GM08714 (cell line): ENCODE data around the gene COX6B1.
"Not testable (repeated sequence)": the region's sequence is repeated elsewhere in the genome, so short reads cannot be mapped to it uniquely, and the experiment has no call there.

Experiments used
- H3K4me3 ChIP-seq: fragments of 200-500 bp; sonication (Bioruptor generic); 2 replicates; pipeline ENCODE4 v1.5.1; 2014; ENCODE audit warnings: mild to moderate bottlenecking, low read length, inconsistent platforms
- ZNF274 ChIP-seq: IDR thresholded peaks from 2 replicates; pipeline ENCODE4 v1.6.1; 2012; ENCODE audit warnings: mild to moderate bottlenecking, low read depth, low read length

The COX6B1 gene

GRCh38 chr19:35666251-35666913 is 18.3 kb downstream of the COX6B1 start, which contains the start of gene UPK1A:
TSS of gene UPK1A (plus strand) at chr19:35666517. CDS start at chr19:35666813, 296 bp downstream.
- TF ChIP-seq ZNF274, result no peak
- H3K4me3 ChIP-seq, result no peak within 1 kb of the TSS

DNA sequence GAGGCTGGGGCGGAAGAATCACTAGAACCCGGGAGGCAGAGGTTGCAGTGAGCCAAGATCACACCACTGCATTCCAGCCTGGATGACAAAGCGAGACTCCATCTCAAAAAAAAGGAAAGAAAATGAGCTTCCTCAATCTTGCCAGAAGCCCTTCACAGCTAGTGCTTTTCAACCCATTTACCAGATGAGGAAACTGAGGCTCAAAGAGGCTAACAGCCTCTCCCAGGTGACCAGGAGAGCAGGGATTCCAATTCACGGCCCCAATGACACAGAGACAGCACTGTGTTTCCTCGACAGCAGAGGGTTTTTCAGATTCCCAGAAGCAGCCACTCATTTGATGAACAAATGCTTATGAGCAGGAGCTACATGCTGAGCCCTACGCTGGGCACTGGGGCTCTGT is 21.4 kb downstream of the COX6B1 start:
- H3K4me3 ChIP-seq, result no peak overlapping the region
- TF ChIP-seq ZNF274, result no peak

DNA sequence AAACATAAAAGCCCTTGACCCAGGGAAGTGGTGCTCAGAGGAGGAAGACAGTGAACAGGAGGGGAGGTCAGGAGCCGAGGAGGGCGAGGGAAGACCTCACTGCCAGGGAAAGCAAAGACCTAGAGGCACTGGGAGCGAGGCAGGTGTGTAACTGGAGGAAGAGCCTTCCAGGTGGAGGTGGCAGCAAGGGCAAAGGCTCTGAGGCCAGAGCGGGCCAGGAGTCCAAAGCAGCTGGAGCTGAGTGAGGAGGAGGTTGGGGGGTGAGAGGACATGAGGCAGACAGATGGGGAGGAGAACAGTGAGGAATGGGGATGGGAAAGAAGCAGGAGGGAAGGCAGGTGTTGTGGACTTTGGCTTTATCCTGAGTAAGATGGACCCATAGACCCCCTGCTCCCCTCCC is 21.9 kb downstream of the COX6B1 start:
- no peak for TF ChIP-seq ZNF274
- no peak overlapping the region for H3K4me3 ChIP-seq

DNA sequence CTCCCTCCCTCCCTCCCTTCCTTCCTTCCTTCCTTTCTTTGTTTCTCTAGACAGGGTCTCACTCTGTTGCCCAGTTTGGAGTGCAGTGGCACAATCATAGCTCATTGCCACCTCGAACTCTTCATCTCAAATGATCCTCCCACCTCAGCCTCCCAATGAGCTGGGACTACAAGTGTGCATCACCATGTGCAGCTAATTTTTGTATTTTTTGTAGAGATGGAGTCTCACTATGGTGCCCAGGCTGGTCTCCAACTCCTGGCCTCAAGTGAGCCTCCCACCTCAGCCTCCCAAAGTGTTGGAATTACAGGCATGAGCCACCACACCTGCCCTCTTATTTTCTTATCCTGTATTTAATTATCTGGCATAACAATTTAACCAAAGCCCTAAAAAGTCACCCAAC is 22.6 kb downstream of the COX6B1 start:
- H3K4me3 ChIP-seq, result no peak overlapping the region
- no peak for TF ChIP-seq ZNF274

DNA sequence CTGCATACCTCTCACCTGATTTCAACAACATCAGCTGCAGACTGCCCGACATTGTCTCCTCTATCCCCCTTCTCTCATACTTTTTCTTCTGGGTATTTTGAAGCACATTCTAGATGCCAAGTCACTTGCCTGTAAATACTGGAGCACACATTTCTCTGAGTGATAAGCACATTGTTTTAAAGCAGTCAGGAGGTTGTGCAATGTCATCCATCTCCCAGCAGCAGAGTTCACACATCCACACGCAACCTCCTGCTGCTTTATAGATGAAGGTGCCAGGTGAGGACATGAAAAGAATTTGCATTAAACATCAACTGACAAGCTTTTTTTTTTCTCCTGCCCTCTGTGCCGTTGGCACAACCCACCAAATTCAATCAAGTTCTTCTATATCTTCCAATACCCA is 23.7 kb downstream of the COX6B1 start:
- no peak for TF ChIP-seq ZNF274
- no peak overlapping the region for H3K4me3 ChIP-seq

GRCh38 chr19:35673121-35673804 is 25.1 kb downstream of the COX6B1 start:
- H3K4me3 ChIP-seq, result peak overlapping the region; percentile 20; the same call in 1 of the 2 replicates
- TF ChIP-seq ZNF274, result no peak

GRCh38 chr19:35675589-35676140 is 27.5 kb downstream of the COX6B1 start:
- TF ChIP-seq ZNF274, result no peak
- no peak overlapping the region for H3K4me3 ChIP-seq

GRCh38 chr19:35689836-35690235 is 41.7 kb downstream of the COX6B1 start:
- no peak overlapping the region for H3K4me3 ChIP-seq
- no peak for TF ChIP-seq ZNF274

DNA sequence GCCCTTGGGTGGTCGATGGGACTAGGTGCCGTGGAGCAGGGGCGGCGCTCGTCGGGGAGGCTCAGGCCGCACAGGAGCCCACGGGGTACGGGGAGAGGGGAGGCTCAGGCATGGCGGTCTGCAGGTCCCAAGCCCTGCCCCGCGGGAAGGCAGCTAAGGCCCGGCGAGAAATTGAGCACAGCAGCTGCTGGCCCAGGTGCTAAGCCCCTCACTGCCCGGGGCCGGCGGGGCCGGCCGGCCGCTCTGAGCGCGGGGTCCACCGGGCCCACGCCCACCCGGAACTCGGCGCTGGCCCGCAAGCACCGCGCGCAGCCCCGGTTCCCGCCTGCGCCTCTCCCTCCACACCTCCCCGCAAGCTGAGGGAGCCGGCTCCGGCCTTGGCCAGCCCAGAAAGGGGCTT is 43.0 kb downstream of the COX6B1 start:
- H3K4me3 ChIP-seq, result not testable (repeated sequence)

- no peak for TF ChIP-seq ZNF274
- no peak overlapping the region for H3K4me3 ChIP-seq
Measured at GRCh38 chr19:35692010-35692409, 43.9 kb downstream of the COX6B1 start.

DNA sequence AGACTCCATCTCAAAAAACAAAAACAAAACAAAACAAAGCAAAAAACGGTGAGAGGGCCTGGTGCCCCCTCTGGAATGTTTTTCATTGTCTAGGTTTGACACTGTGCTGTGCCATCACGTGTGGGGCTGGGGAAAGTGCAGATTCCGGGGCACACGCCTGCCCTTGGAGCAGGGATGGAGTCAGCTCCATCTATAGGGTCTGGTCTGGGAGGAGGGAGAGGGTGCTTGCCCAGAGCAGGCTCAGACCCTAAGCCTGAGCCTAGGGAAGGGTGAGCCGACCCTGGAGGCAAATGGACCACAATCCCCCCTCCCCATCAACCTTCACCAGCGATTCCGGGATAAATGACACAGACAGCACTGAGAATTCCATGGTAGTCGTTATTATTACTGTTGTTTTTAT is 45.3 kb downstream of the COX6B1 start:
- no peak for TF ChIP-seq ZNF274
- H3K4me3 ChIP-seq, result no peak overlapping the region

DNA sequence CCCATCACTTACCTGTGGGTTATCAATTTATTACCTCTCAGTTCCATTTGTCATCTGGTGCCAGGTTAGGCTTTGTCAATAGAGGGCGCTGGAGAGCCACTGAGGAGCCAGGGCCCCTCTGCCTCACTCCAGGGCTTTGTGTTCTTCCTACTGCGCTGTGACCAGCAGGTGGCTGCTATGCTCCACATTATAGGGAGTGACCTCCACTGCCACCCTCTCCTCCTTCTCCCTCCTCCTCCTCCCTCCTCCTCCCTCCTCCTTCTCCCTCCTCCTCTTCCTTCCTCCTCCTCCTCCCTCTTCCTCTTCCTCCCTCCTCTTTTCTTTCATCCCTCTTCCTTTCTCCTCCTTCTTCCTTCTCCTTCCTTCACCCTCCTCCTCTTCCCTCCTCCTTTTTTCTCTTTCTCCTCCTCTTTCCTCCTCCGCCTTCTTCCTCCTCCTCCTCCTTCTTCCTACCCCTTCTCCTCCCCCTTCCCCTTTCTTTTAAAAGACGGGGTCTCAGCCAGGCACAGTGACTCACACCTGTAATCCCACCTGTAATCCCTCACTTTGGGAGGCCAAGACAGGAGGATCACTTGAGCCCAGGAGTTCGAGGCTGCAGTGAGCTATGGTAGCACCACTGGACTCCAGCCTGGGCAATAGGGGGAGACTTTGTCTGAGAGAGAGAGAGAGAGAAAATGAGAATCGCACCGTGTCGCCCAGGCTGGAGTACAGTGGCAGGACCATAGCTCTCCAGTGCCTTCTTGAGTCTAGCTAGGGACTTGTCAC is 45.9 kb downstream of the COX6B1 start:
- no peak overlapping the region for H3K4me3 ChIP-seq
- TF ChIP-seq ZNF274, result no peak

GRCh38 chr19:35695895-35696422 is 47.8 kb downstream of the COX6B1 start:
- H3K4me3 ChIP-seq, result no peak overlapping the region
- no peak for TF ChIP-seq ZNF274

DNA sequence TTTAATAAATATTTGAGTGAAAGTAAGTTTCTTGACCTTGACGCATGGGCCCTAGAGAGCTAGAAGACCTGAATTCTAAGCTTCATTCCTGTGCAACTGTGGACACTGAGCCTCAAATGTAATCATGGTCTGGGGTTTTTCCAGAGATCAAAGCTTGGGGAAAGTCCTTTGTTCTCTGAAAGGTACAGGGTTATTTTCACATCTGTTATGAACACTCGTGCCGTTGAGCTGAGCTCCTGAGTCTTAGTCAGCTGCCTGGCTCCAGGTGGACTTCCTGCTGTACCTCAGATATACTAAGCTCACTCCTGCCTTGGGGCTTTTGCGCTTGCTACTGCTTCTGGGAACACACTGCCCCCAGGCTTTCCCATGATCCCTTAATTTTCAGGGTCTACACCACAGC is 48.7 kb downstream of the COX6B1 start:
- H3K4me3 ChIP-seq, result no peak overlapping the region

More for the DNA sequence above, 48.7 kb downstream of the COX6B1 start:
- no peak for TF ChIP-seq ZNF274
